IMR-90 (cell line): ENCODE measurements around the gene SMIM5. TPM values are rescaled to one million over a fixed set of nuclear protein-coding genes. Genes with fewer than 3 reads are reported as not detected.

Source experiments
- ATAC-seq: fragments of 200-7000 bp; cut with Tn5 transposase; 2 replicates; pipeline ENCODE4 v1.9.1; 2020; ENCODE audit warnings: low read depth, mild to moderate bottlenecking, moderate library complexity
- BruUV-seq: library from RNA; stranded (reverse); fragments of 400-500 nt; replicated peaks from 2 replicates; lab custom pipeline; 2021; lab: Mats Ljungman, UMichigan
- CTCF ChIA-PET: fragments of 300-600 bp; formaldehyde crosslinking; extraction: SDS; loops from one replicate; lab custom pipeline; 2021; ENCODE audit warnings: antibody characterized with exemption; lab: Yijun Ruan, JAX
- POLR2A ChIA-PET: fragments of 300-600 bp; sonication (Branson Sonifier 250); formaldehyde crosslinking; loops from one replicate; lab custom pipeline; 2022; ENCODE audit warnings: antibody characterized with exemption; ENCODE audit not compliant: unreplicated experiment; lab: Charles Lee
- DNase-seq: peaks from one replicate; pipeline ENCODE4 v3.0.0; 2013
- H2AFZ ChIP-seq: replicated peaks from 2 replicates; pipeline ENCODE3; 2013; ENCODE audit warnings: low read length, mild to moderate bottlenecking; ENCODE audit not compliant: poor library complexity
- H2AK5ac ChIP-seq: 2 replicates; pipeline ENCODE4 v1.6.1; 2013; ENCODE audit warnings: low read depth, low read length, inconsistent platforms
- H2AK9ac ChIP-seq: replicated peaks from 2 replicates; pipeline ENCODE3; 2013; ENCODE audit warnings: mild to moderate bottlenecking, low read depth, low read length, moderate library complexity; ENCODE audit not compliant: poor library complexity
- H2BK120ac ChIP-seq: 2 replicates; pipeline ENCODE4 v1.6.1; 2013; ENCODE audit warnings: low read depth, low read length, inconsistent platforms
- H2BK15ac ChIP-seq: 3 replicates; pipeline ENCODE4 v1.6.1; 2013; ENCODE audit warnings: low read depth, low read length, inconsistent platforms
- H2BK20ac ChIP-seq: 2 replicates; pipeline ENCODE4 v1.6.1; 2013; ENCODE audit warnings: low read depth, mild to moderate bottlenecking, inconsistent platforms, low read length, moderate library complexity
- H2BK5ac ChIP-seq: 2 replicates; pipeline ENCODE4 v1.6.1; 2013; ENCODE audit warnings: mild to moderate bottlenecking, low read depth, low read length, inconsistent platforms; ENCODE audit not compliant: poor library complexity, severe bottlenecking
- H3K14ac ChIP-seq: replicated peaks from 2 replicates; pipeline ENCODE4 v1.6.1; 2013; ENCODE audit warnings: low read depth, low read length, inconsistent platforms
- H3K18ac ChIP-seq: 2 replicates; pipeline ENCODE4 v1.6.1; 2013; ENCODE audit warnings: low read depth, low read length, control low read depth
- H3K23ac ChIP-seq: 2 replicates; pipeline ENCODE4 v1.6.1; 2013; ENCODE audit warnings: low read depth, low read length, inconsistent platforms
- H3K27ac ChIP-seq: 2 replicates; pipeline ENCODE4 v1.5.1; 2013; ENCODE audit warnings: mild to moderate bottlenecking, control low read depth, low read length; ENCODE audit not compliant: insufficient read depth
- H3K27me3 ChIP-seq: 2 replicates; pipeline ENCODE4 v1.6.1; 2013; ENCODE audit warnings: low read length; ENCODE audit not compliant: control insufficient read depth, insufficient read depth
- H3K36me3 ChIP-seq: 2 replicates; pipeline ENCODE4 v1.6.1; 2013; ENCODE audit warnings: low read length, mixed read lengths; ENCODE audit not compliant: control insufficient read depth, insufficient read depth
- H3K4ac ChIP-seq: 2 replicates; pipeline ENCODE4 v1.6.1; 2013; ENCODE audit warnings: low read depth, low read length, inconsistent platforms
- H3K4me1 ChIP-seq: 2 replicates; pipeline ENCODE4 v1.6.1; 2013; ENCODE audit warnings: low read length, mixed read lengths; ENCODE audit not compliant: control insufficient read depth, insufficient read depth
- H3K4me2 ChIP-seq: 2 replicates; pipeline ENCODE4 v1.6.1; 2013; ENCODE audit warnings: low read depth, mild to moderate bottlenecking, control low read depth, low read length, moderate library complexity
- H3K4me3 ChIP-seq: 2 replicates; pipeline ENCODE4 v1.5.1; 2013; ENCODE audit warnings: low read depth, mild to moderate bottlenecking, control low read depth, low read length, moderate library complexity; ENCODE audit not compliant: insufficient read depth
- H3K56ac ChIP-seq: 2 replicates; pipeline ENCODE4 v1.6.1; 2013; ENCODE audit warnings: low read length, inconsistent platforms; ENCODE audit not compliant: insufficient read depth; ENCODE audit errors: extremely low read depth
- H3K79me1 ChIP-seq, 2 experiments: 2 replicates each; pipeline ENCODE4 v1.6.1; 2013; ENCODE audit warnings: low read length in 2 of 2, inconsistent platforms in 1 of 2, low read depth in 1 of 2
- H3K9ac ChIP-seq: 2 replicates; pipeline ENCODE4 v1.6.1; 2013; ENCODE audit warnings: low read depth, low read length, control low read depth
- H3K9me1 ChIP-seq: 2 replicates; pipeline ENCODE4 v1.6.1; 2013; ENCODE audit warnings: low read length, inconsistent platforms; ENCODE audit not compliant: insufficient read depth
- H3K9me3 ChIP-seq: 2 replicates; pipeline ENCODE4 v1.6.1; 2013; ENCODE audit warnings: low read length; ENCODE audit not compliant: control insufficient read depth, insufficient read depth
- H4K20me1 ChIP-seq: 2 replicates; pipeline ENCODE4 v1.6.1; 2013; ENCODE audit warnings: low read length, inconsistent platforms; ENCODE audit not compliant: insufficient read depth
- H4K5ac ChIP-seq: 2 replicates; pipeline ENCODE4 v1.6.1; 2013; ENCODE audit warnings: mild to moderate bottlenecking, low read depth, low read length, control low read depth
- H4K8ac ChIP-seq, 2 experiments: 2 replicates each; pipeline ENCODE4 v1.6.1; 2013; ENCODE audit warnings: low read depth in 2 of 2, low read length in 2 of 2, control low read depth in 1 of 2, inconsistent platforms in 1 of 2
- H4K91ac ChIP-seq: 2 replicates; pipeline ENCODE4 v1.6.1; 2013; ENCODE audit warnings: low read depth, low read length, inconsistent platforms; ENCODE audit not compliant: insufficient read depth
- BHLHE40 ChIP-seq: fragments of 150-350 bp; IDR thresholded peaks from 2 replicates; pipeline ENCODE4 v1.6.1; 2016; ENCODE audit warnings: mild to moderate bottlenecking, low read depth, low read length
- CEBPB ChIP-seq: IDR thresholded peaks from 2 replicates; pipeline ENCODE4 v1.6.1; 2012; ENCODE audit warnings: low read depth, low read length, improper control_type of control experiment
- CHD1 ChIP-seq: IDR thresholded peaks from 2 replicates; pipeline ENCODE4 v1.6.1; 2012; ENCODE audit warnings: low read depth, low read length, improper control_type of control experiment
- MAFK ChIP-seq: IDR thresholded peaks from 2 replicates; pipeline ENCODE4 v1.6.1; 2012; ENCODE audit warnings: low read depth, low read length, improper control_type of control experiment
- MAZ ChIP-seq: IDR thresholded peaks from 2 replicates; pipeline ENCODE4 v1.6.1; 2012; ENCODE audit warnings: low read depth, mild to moderate bottlenecking, low read length, improper control_type of control experiment, moderate library complexity, borderline replicate concordance
- MXI1 ChIP-seq: IDR thresholded peaks from 2 replicates; pipeline ENCODE4 v1.6.1; 2012; ENCODE audit warnings: low read depth, mild to moderate bottlenecking, low read length, moderate library complexity, borderline replicate concordance
- NFE2L2 ChIP-seq: fragments of 150-350 bp; IDR thresholded peaks from 2 replicates; pipeline ENCODE4 v1.6.1; 2016; ENCODE audit warnings: low read depth, mild to moderate bottlenecking, low read length
- POLR2A ChIP-seq: IDR thresholded peaks from 2 replicates; pipeline ENCODE4 v1.6.1; 2012; ENCODE audit warnings: mild to moderate bottlenecking, low read depth, low read length
- RAD21 ChIP-seq: IDR thresholded peaks from 2 replicates; pipeline ENCODE4 v1.6.1; 2012; ENCODE audit warnings: low read length, improper control_type of control experiment
- RCOR1 ChIP-seq: IDR thresholded peaks from 2 replicates; pipeline ENCODE4 v1.6.1; 2012; ENCODE audit warnings: mild to moderate bottlenecking, low read length, improper control_type of control experiment; ENCODE audit not compliant: insufficient replicate concordance
- SMC3 ChIP-seq: fragments of 150-350 bp; IDR thresholded peaks from 2 replicates; pipeline ENCODE4 v1.6.1; 2016; ENCODE audit warnings: low read depth, mild to moderate bottlenecking, antibody characterized with exemption, low read length, moderate library complexity
- WGBS, 2 experiments: methylation state at CpG; one replicate each; pipeline versions ENCODE4 v1.1.5 to v1.1.7; 2013; ENCODE audit warnings: missing lambda C conversion rate in 2 of 2; ENCODE audit not compliant: insufficient read length in 1 of 2; ENCODE audit errors: extremely low coverage in 2 of 2; 5-methylcytosine and 5-hydroxymethylcytosine counted together
- dilution Hi-C: fragments of 300-500 bp; cut with HindIII; formaldehyde crosslinking; loops from one replicate; pipeline ENCODE4 v1.14.3; 2018; ENCODE audit warnings: low sequenced_read_pairs; ENCODE audit not compliant: unreplicated experiment
- in situ Hi-C: fragments of 300-500 bp; cut with MboI; formaldehyde crosslinking; loops from 3 replicates; pipeline ENCODE4 v1.14.3; 2019; ENCODE audit warnings: low sequenced_read_pairs, inconsistent platforms, mixed read lengths
- intact Hi-C: fragments of 100-400 bp; cut with micrococcal nuclease; formaldehyde crosslinking; loops from 2 replicates; pipeline ENCODE4 v1.10.0; 2022
- polyA plus RNA-seq, 3 experiments: library from polyadenylated mRNA; depleted of rRNA; stranded (reverse); fragments of >200 nt; gene quantifications; 2 replicates each; pipeline ENCODE4 v1.2.3, GENCODE V29; 2012; ENCODE audit warnings: low replicate concordance in 1 of 3
- total RNA-seq: library from RNA; depleted of rRNA; stranded (reverse); fragments of >200 nt; gene quantifications from 2 replicates; pipeline ENCODE4 v1.2.3, GENCODE V29; 2012
- TF ChIP-seq, protein P1 (sequence below): fragments of 150-350 bp; IDR thresholded peaks from 2 replicates; pipeline ENCODE4 v1.6.1; 2016; ENCODE audit warnings: low read depth, mild to moderate bottlenecking, low read length, moderate library complexity, borderline replicate concordance
- TF ChIP-seq, protein P2 (sequence below): fragments of 150-350 bp; IDR thresholded peaks from 2 replicates; pipeline ENCODE4 v1.6.1; 2017; ENCODE audit warnings: mild to moderate bottlenecking, antibody characterized with exemption, low read length, low read depth

The SMIM5 gene
- total and polyA plus RNA-seq, 2 of the 4 experiments (the other 2 are of a cell fraction), result not detected

DNA sequence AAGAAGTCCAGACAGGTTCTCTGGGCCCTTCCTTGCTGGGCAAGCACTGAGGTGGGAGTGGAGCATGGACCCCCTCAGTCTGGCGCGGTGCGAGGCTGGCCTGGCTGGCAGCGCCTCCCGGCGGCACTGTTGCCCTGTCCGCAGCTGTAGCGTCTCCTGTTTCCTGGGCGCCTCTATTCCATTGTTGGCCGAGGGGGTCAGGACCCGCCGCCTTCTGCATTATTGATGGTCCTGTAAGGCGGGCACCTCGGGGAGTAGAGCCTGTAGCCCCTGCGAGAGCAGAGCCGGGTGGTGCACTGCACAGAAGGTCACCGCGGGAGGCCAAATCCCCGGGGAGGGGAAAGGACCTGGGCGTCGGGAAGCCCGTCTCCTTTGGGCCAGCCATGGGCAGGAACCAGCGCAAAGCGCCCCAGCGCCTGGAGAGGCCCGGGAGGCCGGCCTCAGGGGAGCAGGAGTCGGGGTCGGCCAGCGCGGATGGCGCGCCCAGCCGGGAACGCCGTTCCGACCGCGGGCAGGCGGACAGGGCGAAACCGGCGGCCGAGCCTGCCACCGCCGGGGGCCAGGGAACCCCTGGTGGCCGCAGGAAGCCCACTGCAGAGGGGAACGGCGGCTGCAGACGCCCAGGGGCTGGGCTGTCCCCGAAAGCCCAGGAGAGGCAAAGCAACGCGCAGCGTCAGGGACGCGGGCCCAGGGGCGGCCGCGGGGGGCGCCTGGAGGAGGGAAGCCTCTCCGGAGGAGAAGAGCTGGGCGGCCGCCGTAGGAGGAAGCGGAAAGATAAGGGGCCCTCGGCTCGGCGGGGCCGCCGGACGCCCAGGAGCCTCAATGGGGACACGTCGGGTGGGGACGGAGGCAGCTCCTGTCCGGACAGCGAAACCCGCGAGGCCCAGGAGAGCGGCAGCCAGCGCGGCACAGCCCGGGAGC lies 45.3 kb upstream of the SMIM5 start, which contains the start of gene MYO15B:
Gene MYO15B, plus strand, starts transcription at position 126 of the 921 bp plus-strand sequence. Its CDS starts 258 bp downstream, at position 384.
- Histone ChIP-seq H3K4me3 (no peak within 1 kb of the TSS), H2AK5ac (no peak within 1 kb of the TSS), H3K4me1 (no peaks in the 10 kb centered on the region), H3K27me3 (peaks cover 26% of the 10 kb centered on the region), H3K4ac (no peak within 1 kb of the TSS), H4K8ac (no peak within 1 kb of the TSS), H3K9me3 (peaks cover 2% of the 10 kb centered on the region; the same call in 1 of the 2 replicates), H3K56ac (no peak within 1 kb of the TSS), H3K14ac (no peak within 1 kb of the TSS), H3K18ac (no peak within 1 kb of the TSS), H3K9me1 (no peaks in the 10 kb centered on the region), H3K9ac (no peak within 1 kb of the TSS), H3K27ac (no peak within 1 kb of the TSS), H2BK5ac (no peak within 1 kb of the TSS), H2BK120ac (no peak within 1 kb of the TSS), H3K4me2 (no peak within 1 kb of the TSS; the same call in 1 of the 2 replicates), H3K23ac (no peak within 1 kb of the TSS), H4K20me1 (no peaks in the 10 kb centered on the region; the same call in 1 of the 2 replicates), H4K91ac (no peak within 1 kb of the TSS), H2AFZ (peak within 1 kb of the TSS; percentile 86), H2BK15ac (no peak within 1 kb of the TSS), H2AK9ac (peak within 1 kb of the TSS; percentile 55), H3K36me3 (no peaks in the 10 kb centered on the region), H2BK20ac (no peak within 1 kb of the TSS), H4K5ac (no peak within 1 kb of the TSS), H3K79me1 (no peaks in the 10 kb centered on the region)
- ChIA-PET POLR2A (no interaction called here), CTCF (no interaction called here)
- dilution Hi-C loops (no loop called here), in situ Hi-C loops (no loop called here), intact Hi-C loops (loop anchor here (2.0 kb wide), 1 partner anchor 71 kb away; the partner anchor contains the start of gene TSEN54)
- WGBS, 2 experiments, result 9% methylated on average over 55 of the region's 82 CpGs; no CpG with 5 or more reads in 1 of the 2 experiments
- ATAC-seq (no peak), DNase-seq (no peak)
- BruUV-seq, result no TSS peak
- TF ChIP-seq BHLHE40, result no peak
- no peak for TF ChIP-seq MAFK
- TF ChIP-seq RCOR1, result no peak
- no peak for TF ChIP-seq MAZ
- TF ChIP-seq MXI1, result no peak
- TF ChIP-seq CEBPB, result no peak
- no peak for TF ChIP-seq SMC3
- TF ChIP-seq, protein P1, sequence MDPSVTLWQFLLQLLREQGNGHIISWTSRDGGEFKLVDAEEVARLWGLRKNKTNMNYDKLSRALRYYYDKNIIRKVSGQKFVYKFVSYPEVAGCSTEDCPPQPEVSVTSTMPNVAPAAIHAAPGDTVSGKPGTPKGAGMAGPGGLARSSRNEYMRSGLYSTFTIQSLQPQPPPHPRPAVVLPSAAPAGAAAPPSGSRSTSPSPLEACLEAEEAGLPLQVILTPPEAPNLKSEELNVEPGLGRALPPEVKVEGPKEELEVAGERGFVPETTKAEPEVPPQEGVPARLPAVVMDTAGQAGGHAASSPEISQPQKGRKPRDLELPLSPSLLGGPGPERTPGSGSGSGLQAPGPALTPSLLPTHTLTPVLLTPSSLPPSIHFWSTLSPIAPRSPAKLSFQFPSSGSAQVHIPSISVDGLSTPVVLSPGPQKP, result no peak
- TF ChIP-seq POLR2A, result no peak
- TF ChIP-seq RAD21, result no peak
- TF ChIP-seq CHD1, result no peak
- no peak for TF ChIP-seq NFE2L2
- TF ChIP-seq, protein P2, sequence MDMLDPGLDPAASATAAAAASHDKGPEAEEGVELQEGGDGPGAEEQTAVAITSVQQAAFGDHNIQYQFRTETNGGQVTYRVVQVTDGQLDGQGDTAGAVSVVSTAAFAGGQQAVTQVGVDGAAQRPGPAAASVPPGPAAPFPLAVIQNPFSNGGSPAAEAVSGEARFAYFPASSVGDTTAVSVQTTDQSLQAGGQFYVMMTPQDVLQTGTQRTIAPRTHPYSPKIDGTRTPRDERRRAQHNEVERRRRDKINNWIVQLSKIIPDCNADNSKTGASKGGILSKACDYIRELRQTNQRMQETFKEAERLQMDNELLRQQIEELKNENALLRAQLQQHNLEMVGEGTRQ, result no peak
